LHCN-M2 (cell line): ENCODE data around the gene ZFHX2. TPM values are rescaled to one million over a fixed set of nuclear protein-coding genes. Genes with fewer than 3 reads are reported as not detected.

Experiments used
- DNase-seq: peaks from one replicate; pipeline ENCODE4 v3.0.0-alpha.2; 2012; ENCODE audit warnings: low read depth
- total RNA-seq: library from RNA; depleted of rRNA; stranded (reverse); fragments of >200 nt; gene quantifications from 2 replicates; pipeline ENCODE4 v1.2.3, GENCODE V29; 2014

ZFHX2 gene
- total RNA-seq, 1 experiment from 2014 or later: 0.29 TPM

- DNase-seq: no peak
Measured at GRCh38 chr14:23572836-23573235, 21.3 kb upstream of the ZFHX2 start.

GRCh38 chr14:23572524-23572828 is 20.9 kb upstream of the ZFHX2 start:
- DNase-seq: no peak

DNA sequence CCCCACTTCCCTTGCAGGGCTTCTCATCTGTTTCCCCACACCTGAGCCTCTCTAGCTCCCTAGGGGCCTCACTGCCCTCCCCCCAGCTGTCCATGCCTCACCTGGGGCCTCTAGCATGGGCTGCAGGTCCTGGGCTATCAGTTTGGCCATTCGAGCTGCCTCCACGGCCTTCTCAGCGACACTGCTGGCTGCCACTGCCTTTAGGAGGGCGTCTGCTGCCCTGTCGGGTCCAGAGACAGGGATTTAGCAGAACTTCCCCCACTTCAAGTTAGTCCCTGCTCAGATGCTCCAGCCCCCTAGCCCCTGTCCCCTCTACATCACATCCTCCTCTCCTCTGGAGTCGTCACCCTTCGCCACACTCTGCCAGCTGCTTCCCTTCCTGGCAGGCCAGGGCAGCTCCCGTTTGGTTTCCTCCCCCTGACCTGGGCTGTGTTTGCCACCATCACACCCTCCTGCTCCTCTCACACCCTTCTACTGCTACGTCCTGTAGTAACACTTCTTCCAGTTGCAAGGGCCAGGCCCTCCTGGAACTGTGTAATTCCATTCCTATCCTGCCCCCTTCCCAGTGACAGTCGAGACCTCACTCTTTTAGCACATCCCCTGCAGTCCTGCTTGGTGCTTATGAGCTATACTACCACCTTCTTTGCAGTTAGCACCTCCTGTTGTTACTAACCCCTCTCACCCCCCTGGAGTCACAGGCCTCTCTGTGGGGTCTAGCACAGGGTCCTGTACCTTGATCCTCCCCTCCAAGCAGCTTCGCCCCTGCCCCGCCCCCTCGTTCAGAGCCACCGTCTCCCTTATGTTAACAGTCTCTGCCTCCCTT is 20.3 kb upstream of the ZFHX2 start:
- DNase-seq: no peak

DNA sequence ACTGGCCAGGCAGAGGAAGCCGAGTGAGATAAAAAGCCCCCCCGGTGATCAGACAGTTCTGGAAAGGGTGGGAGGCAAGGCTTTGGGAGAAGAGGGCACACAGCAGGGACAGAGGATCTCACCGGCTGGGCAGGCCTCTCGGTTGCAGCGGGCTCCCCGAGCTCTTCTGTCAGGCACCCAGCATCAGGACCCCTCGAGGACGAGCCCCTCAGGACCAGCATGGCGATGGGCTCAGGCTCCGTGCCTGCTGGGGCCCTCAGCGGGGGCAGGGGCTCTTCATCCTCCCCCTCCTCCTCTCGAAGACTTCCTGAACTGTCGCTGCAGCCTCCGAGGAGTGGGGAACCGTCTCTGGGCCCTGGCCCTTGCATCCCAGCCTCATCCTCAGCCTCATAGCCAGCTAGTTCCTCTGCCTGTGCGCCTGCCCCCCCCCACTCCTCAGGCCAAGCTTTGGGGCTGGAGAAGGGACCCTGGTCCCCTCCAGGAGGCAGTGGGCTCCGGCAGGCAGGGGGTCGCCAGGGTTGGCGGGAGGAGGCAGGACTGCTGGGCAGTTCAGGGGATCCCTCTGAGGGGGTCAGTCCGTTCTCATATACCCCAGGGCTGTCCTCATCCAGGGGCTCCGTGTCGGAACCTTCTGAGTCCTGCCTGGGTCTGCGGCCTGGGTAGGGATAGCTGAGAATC is 19.4 kb upstream of the ZFHX2 start:
- DNase-seq: no peak

GRCh38 chr14:23569443-23570151 is 18.0 kb upstream of the ZFHX2 start:
- peak; percentile 25 for DNase-seq

DNA sequence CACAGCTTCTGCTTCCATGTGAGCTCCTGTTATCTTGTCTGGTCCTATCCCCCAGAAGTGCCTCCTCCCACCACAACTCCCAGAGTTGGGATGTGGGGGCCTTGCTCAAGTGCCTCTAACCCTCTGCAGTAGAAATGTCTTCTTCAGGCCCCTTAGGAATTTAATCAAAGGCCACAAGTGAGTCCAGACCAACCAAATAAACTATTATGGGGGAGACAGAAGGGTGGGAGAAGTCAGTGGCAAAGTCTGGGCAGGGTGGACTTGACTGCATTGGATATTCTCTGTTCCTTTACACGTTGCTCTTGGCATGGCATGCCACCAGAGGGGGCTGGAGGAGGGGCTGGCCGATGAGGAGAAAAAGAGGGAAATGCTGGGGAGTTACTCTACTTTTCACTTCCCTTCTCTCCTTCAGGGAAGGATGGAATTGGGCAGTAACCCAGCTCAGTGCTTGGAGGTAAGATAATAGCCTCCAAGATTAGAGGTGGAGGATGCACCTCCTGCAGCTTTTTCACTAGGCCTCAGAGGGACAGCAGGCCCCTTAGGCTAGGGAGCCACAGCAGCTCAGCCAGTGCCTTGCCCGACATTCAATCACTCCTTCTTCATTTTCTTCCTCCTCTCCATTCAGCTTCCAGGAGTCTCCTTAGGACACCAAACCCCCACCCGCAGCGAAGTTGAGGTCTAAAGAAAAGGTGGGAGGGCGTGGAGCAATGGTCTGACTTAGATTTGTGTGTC is 17.2 kb upstream of the ZFHX2 start:
- DNase-seq: no peak

- no peak for DNase-seq
Measured at GRCh38 chr14:23568021-23568599, 16.5 kb upstream of the ZFHX2 start.

GRCh38 chr14:23567186-23568020 is 15.8 kb upstream of the ZFHX2 start, which contains the start of gene AP1G2:
Gene AP1G2 (minus strand): TSS chr14:23567791. CDS start chr14:23567314, 477 bp downstream.
- peak; percentile 59 for DNase-seq

DNA sequence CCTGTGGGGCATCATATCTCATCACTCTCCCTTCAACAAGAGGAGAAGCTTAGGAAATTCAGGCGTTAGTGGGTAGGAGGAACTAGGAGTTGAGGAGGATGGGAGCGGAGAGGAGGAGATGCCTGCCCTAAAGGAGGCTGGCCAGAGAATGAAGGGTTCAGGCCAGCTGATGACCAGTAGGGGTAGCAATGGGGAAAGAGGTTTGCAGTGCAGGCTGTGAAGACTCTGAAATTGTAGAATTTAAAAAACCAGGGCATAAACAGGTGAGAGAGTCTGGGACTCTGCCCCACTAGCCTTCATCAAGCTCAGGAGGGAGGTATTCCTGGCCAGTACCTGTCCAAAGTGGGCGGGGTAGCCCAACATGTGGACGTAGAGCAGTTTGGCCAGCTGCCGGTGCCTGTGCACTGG is 15.2 kb upstream of the ZFHX2 start:
- peak; percentile 39 for DNase-seq

DNA sequence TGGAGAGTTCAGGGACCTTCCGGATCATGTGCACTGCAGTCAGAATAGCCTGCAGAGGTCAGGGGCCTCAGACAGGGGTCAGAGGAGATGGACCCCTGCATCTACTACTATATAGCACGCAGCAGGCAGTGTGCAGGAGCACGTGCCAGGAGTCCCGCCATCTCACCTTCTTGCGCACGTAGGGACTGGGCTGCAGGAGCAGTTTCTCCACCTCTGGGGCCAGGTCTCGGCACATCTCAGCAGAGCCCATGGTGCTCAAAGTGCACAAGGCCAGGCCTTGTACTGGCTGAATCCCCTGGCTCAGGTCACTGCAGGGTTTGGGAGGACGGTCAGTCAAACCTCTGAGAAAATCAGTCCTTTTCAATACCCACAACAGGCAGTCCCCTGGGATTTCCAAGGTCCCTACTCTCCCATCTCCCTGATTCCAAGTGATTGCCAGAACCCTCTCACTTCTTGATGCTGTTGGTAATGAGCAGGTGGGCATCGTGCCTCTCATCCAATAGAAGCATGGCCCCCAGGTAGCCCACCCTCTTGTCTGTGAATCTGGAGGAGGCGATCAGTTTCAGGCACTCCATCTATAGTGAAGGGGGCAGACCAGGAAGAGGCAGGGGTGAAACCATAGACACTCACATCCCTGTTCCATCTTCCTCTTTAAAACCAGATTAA is 14.7 kb upstream of the ZFHX2 start:
- no peak for DNase-seq

DNA sequence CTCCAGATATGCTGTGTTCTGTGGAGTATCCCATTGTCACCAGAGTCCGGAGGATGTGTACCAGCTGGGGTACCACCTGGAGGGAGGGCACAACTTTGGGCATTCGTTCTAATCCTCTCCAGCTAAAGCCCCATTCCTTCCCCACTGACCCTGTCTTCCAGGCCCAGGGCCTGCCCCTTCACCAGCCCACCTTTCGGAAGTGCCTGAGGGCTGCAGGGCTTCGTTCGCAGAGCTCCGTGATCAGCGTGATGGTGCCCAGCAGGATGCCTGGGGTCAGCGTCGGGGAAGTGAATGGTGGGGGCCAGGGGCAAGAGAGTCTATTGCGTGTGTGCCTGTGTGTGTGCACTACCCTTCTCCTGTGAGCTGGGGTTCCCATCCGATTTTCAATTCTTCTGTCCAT is 14.1 kb upstream of the ZFHX2 start:
- no peak for DNase-seq

GRCh38 chr14:23564876-23565275 is 13.3 kb upstream of the ZFHX2 start:
- DNase-seq: no peak

DNA sequence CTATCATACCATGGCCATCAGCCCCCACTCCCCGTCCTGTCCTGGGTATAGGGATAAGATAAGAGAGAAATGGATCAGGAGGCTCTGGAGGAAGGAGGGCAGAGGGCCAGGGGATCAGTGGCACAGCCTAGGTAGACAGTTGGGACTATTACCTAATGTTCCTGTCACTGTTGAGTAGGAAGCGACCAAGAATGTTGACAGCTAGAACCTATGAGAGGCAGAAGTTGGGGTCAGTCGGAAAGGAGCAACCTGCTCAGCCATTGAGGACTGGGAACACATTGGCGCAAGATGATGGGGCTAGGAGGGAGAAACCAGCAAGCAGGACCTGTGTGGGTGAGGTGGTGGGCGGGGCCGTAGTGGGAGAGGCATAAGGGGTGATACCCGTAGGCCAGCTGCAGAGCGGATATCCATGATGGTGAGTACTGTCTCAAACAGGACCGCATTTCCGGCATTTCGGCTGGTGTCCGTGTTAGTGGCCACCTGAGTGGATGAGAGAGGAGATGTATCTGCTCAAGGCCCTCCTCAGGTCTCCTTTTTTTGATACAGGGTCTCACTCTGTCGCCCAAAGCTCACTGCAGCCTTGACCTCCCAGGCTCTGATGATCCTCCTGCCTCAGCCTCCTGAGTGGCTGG is 12.7 kb upstream of the ZFHX2 start:
- no peak for DNase-seq

DNA sequence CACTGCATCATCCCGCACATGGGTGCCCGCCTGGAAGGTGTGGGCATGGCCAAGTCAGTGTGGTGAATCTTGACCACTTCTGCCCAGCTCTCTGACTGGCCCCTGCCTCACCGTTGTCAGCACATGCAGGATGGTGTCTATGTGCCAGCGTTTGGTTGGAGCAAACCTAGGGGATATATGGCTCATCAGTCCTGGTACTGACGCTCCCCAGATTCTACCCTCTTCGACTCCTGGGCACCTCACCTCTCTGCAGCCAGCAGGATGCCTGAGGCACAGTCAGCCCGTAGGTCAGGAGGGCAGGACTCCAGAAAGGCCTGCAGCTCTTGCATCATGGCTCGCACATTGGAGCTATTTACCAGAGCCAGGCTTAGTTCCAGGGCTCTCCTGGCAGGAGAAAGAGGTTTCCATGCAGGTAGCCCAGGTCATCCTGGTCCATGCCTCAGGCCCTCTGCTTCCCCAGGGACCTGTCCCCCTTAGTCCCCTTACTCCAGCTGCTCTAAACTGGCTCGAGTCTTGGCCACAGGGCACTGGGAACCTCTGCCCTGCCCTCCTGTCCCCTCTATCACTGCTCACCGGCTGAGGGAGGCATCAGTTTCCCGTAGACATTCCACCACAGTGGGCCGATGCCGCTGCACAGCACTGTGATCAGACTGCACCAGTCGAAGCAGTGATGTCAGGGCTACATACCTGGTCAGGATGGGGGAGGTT is 12.1 kb upstream of the ZFHX2 start:
- no peak for DNase-seq

GRCh38 chr14:23562822-23563472 is 11.4 kb upstream of the ZFHX2 start:
- peak; percentile 26 for DNase-seq

DNA sequence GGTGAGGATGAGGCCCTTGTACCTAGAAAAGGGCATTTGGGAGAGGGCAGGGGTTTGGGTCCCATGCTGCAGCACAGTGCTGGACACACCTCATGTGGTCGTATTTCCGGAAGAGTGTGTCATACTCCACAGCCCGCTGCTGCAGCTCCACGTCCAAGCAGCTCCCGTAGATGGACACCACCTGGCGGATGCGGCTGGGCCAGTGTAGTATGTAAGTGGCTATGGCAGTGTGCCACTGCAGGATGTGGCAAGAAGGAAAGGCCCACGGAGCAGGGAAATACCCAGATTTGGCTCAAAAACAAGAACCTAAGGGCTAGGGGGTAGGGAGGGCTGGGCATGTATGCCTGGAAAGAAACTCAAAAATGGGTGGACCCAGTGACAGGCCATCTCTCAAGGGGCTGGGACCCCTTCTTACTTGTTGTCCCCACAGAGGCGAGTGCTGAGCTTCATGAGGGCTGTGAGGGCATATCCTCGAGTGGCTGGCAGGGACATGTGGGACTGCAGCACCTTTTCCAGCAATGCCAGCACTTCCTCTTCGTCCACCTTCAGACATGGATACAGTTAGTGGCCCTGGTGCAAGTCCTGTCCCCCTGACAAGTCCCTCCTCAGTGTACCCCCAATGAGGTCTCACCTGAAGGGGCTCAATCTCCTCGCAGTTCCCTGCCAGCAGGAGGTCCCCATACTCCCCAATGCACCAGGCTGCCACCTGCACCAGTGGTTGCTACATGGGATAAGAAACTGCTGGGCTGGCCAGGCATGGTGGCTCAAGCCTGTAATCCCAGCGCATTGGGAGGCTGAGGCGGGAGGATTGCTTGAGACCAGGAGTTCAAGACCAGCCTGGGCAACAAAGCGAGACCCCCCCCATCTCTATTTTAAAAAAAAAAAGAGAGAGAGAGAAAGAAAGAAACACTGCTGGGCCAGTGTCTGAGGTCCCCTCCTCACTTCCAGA is 10.6 kb upstream of the ZFHX2 start:
- DNase-seq: peak; percentile 31

- no peak for DNase-seq
Measured at GRCh38 chr14:23561259-23561658, 9.7 kb upstream of the ZFHX2 start.
